ENCODE measurements around the gene EPHA5. TPM values are rescaled to one million over a fixed set of nuclear protein-coding genes. Genes with fewer than 3 reads are reported as not detected.

Gene EPHA5
- total RNA-seq, 1 experiment from 2014 or later: 0.03 TPM

DNA sequence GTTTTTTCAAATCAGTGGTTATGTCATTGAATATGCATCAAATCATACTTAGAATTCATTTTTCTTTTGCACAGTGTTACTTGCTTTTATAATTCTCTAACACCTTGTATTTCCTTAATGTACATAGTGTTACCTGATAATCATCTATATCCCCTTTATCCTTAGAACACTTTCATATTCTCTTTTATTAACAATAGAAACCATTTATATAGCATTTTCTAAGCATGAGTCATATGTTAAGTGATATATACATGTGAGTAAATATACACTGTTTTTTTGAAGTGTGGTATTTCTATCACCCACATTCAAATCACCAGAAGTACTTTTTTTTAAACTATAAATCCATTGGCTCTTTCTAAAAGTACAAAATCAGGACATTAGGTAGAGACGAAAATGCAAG lies 15.3 kb downstream of the EPHA5 start:
- DNase-seq: no peak
- Histone ChIP-seq H3K27me3 (ENCODE audit: control insufficient read depth, insufficient read depth, low read length) (no peaks in the 10 kb centered on the region), H3K36me3 (replicated peaks; ENCODE audit: control insufficient read depth, insufficient read depth, low read length) (no peaks in the 10 kb centered on the region), H3K4me3 (ENCODE audit: insufficient read depth, low read depth, low read length) (no peak overlapping the region)

DNA sequence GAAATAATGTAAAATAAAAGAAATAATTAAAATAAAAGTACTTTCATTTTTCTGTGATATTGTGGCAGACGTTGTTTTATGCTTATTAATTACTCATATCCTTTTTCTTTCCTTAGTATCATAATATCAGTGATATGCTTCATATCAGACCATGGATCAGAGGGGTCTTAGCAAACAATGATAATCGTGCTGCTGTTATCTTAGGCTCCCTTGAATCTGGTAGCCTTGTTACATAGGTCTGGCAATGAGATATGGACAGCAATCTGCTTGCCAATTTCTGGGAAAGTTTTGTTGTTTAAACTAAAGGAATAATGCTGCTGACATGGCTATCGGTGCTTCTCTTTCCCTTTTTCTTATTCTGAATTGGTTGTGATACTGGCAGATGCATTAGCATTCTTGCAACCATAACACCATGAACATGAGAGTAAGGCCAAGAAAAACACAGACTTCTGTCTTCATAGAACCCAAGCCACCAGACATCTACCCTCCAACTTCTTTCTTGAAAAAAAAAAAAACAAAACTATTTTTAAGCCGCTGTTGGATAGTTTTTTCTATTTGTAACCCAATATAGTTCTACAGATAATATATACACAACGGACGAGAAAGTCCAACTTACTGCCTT lies 16.4 kb downstream of the EPHA5 start:
- no peaks in the 10 kb centered on the region for H3K27me3 ChIP-seq (ENCODE audit: control insufficient read depth, insufficient read depth, low read length)
- no peak for DNase-seq
- H3K4me3 ChIP-seq (ENCODE audit: insufficient read depth, low read depth, low read length): no peak overlapping the region
- H3K36me3 ChIP-seq (replicated peaks; ENCODE audit: control insufficient read depth, insufficient read depth, low read length): no peaks in the 10 kb centered on the region

GRCh38 chr4:65651751-65652150 lies 18.5 kb downstream of the EPHA5 start:
- DNase-seq: no peak
- Histone ChIP-seq H3K4me3 (ENCODE audit: insufficient read depth, low read depth, low read length) (no peak overlapping the region), H3K36me3 (replicated peaks; ENCODE audit: control insufficient read depth, insufficient read depth, low read length) (no peaks in the 10 kb centered on the region), H3K27me3 (ENCODE audit: control insufficient read depth, insufficient read depth, low read length) (no peaks in the 10 kb centered on the region)

- DNase-seq: no peak
Measured at GRCh38 chr4:65651031-65651430, 19.3 kb downstream of the EPHA5 start.

DNA sequence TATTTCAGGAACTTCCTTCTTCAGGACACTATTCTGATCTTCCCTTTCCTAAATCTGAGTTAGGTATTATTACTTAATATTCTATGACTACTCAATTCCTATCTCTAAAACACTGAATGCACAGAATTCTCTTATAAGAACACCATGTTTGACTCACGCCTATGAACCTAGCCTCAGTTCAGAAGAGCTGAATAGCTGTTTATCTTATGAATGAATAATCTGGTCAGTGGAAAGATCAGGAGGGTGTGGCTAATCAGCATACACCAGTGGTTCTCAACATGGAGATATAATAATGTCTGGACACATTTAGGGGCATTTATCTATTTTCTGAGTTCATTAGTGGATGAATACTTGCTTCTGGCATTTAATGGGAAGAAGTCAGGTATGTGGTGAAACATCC lies 24.2 kb downstream of the EPHA5 start:
- Histone ChIP-seq H3K36me3 (replicated peaks; ENCODE audit: control insufficient read depth, insufficient read depth, low read length) (no peaks in the 10 kb centered on the region), H3K4me3 (ENCODE audit: insufficient read depth, low read depth, low read length) (no peak overlapping the region), H3K27me3 (ENCODE audit: control insufficient read depth, insufficient read depth, low read length) (no peaks in the 10 kb centered on the region)
- DNase-seq: no peak

More at GRCh38 chr4:65651031-65651430, 19.3 kb downstream of the EPHA5 start:
- Histone ChIP-seq H3K4me3 (ENCODE audit: insufficient read depth, low read depth, low read length) (no peak overlapping the region), H3K36me3 (replicated peaks; ENCODE audit: control insufficient read depth, insufficient read depth, low read length) (no peaks in the 10 kb centered on the region), H3K27me3 (ENCODE audit: control insufficient read depth, insufficient read depth, low read length) (no peaks in the 10 kb centered on the region)

GRCh38 chr4:65645185-65645584 lies 25.1 kb downstream of the EPHA5 start:
- no peak for DNase-seq
- H3K36me3 ChIP-seq (replicated peaks; ENCODE audit: control insufficient read depth, insufficient read depth, low read length): no peaks in the 10 kb centered on the region
- H3K27me3 ChIP-seq (ENCODE audit: control insufficient read depth, insufficient read depth, low read length): no peaks in the 10 kb centered on the region
- no peak overlapping the region for H3K4me3 ChIP-seq (ENCODE audit: insufficient read depth, low read depth, low read length)

DNA sequence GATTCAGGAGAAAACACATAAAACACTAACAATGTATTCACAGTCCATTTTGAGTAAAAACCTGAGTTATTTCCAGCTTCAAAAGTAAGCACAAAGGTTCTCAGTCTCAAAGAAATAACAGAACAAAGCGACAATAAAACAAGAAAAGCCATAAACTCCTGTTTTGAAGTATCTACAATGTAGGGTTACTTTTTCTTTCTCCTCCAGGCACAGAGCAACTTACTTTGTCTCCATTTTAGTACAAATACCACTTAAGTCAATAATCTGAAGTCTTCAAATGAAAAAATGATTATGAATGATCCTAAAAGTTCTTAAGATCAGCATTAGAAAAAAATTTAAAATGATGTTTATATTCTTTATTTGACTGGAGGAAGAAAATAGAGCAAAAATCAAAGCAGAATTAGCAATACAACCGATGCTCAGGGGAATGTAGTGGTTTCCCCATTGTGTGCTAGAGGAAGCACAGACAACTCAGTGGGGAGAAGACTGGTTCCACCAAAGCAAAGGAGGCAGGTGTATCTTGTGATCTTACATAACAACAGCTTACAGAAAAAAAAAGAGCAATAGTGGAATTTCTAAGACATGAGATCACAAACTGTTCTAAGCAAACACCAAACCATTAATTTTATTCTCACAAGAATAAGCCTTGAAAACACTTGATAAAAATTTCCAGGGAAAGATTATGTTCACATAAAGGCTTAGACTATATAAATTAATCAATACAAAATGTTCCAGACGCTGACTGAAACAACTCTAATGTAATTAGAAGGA lies 35.1 kb downstream of the EPHA5 start:
- no peaks in the 10 kb centered on the region for H3K27me3 ChIP-seq (ENCODE audit: control insufficient read depth, insufficient read depth, low read length)
- H3K4me3 ChIP-seq (ENCODE audit: insufficient read depth, low read depth, low read length): no peak overlapping the region
- peak; percentile 24 for DNase-seq
- H3K36me3 ChIP-seq (replicated peaks; ENCODE audit: control insufficient read depth, insufficient read depth, low read length): no peaks in the 10 kb centered on the region

DNA sequence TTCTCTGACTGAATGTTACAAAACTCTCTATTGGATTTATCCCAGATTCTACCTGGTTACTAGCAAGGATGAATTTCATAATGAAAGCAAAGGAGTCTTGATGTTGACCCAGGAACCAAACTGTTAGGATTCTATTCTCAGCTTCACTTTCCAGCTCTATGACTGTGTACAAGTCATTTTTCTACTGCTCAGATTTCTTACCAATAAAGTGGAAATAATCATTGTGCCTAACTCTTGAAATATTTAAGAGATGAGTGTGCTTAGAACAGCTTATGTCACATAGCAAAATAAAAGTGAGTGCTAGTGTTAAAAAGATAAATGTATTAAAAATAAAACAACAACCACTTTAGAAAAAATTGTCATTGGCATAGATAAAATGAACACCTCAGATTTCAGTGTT lies 45.6 kb downstream of the EPHA5 start:
- no peaks in the 10 kb centered on the region for H3K36me3 ChIP-seq (replicated peaks; ENCODE audit: control insufficient read depth, insufficient read depth, low read length)
- no peak overlapping the region for H3K4me3 ChIP-seq (ENCODE audit: insufficient read depth, low read depth, low read length)
- no peak for DNase-seq
- no peaks in the 10 kb centered on the region for H3K27me3 ChIP-seq (ENCODE audit: control insufficient read depth, insufficient read depth, low read length)

- no peak for DNase-seq
- H3K36me3 ChIP-seq (replicated peaks; ENCODE audit: control insufficient read depth, insufficient read depth, low read length): no peaks in the 10 kb centered on the region
- H3K27me3 ChIP-seq (ENCODE audit: control insufficient read depth, insufficient read depth, low read length): no peaks in the 10 kb centered on the region
Measured at GRCh38 chr4:65623506-65623905, 46.8 kb downstream of the EPHA5 start.

DNA sequence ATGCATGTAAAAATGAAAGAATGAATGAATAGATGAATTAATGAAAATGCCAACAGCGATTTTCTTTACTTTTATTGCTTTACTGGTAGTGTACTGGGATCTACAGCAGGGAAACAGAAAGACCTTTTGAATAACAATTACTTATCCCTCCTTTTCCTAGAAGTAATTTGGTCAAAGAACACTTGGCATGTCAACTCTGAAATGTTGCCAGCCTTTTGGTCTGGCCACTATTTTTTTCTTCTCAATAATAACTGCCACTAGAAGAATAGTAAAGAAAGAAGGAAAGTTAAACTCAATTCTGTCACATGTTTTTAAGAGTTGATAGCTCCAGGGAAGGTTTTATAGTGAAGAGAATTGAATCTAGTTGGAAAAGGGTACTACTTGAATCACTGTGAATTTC lies 52.9 kb downstream of the EPHA5 start:
- no peak for DNase-seq
- no peaks in the 10 kb centered on the region for H3K36me3 ChIP-seq (replicated peaks; ENCODE audit: control insufficient read depth, insufficient read depth, low read length)
- H3K27me3 ChIP-seq (ENCODE audit: control insufficient read depth, insufficient read depth, low read length): no peaks in the 10 kb centered on the region
- no peak overlapping the region for H3K4me3 ChIP-seq (ENCODE audit: insufficient read depth, low read depth, low read length)

More at GRCh38 chr4:65623506-65623905, 46.8 kb downstream of the EPHA5 start:
- no peak overlapping the region for H3K4me3 ChIP-seq (ENCODE audit: insufficient read depth, low read depth, low read length)

DNA sequence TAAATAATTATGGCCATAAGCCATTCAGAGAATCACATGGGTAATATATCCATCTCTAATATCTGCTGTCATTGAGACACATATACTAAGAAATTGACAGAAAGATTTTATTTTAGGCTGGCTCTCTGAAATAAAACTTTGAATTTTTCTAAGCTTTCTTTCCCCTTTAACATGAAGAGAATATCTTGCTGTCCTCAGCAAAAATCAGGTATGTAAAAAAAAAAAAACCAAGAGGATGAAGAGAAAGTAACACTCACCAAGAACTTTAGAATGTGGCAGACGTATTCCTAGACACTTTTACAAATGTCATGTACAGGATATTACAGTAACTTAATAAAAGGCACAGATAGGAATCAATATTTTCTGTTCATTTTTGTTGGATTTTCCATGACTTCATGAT lies 65.8 kb downstream of the EPHA5 start:
- Histone ChIP-seq H3K4me3 (ENCODE audit: insufficient read depth, low read depth, low read length) (no peak overlapping the region), H3K27me3 (ENCODE audit: control insufficient read depth, insufficient read depth, low read length) (no peaks in the 10 kb centered on the region), H3K36me3 (replicated peaks; ENCODE audit: control insufficient read depth, insufficient read depth, low read length) (no peaks in the 10 kb centered on the region)
- no peak for DNase-seq

- no peak for DNase-seq
- no peaks in the 10 kb centered on the region for H3K36me3 ChIP-seq (replicated peaks; ENCODE audit: control insufficient read depth, insufficient read depth, low read length)
- H3K27me3 ChIP-seq (ENCODE audit: control insufficient read depth, insufficient read depth, low read length): no peaks in the 10 kb centered on the region
- H3K4me3 ChIP-seq (ENCODE audit: insufficient read depth, low read depth, low read length): no peak overlapping the region
Measured at GRCh38 chr4:65600656-65601055, 69.6 kb downstream of the EPHA5 start.

DNA sequence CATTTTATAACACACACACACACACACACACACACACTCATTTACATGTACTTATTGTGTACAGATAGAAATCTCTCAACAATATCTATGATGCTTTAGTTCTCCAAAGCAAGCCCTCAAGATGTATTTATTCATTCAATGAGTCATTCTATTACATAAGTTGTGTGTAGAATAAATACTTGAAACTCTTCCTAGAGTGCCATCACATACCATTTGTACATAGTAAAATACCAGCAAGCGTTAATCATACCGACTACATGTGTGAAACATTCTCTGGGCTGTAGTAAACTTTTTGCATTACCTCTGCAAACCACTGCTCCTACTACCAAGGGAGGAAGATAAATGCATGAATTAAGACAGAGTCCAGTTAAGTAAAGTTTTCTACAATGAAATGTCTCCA lies 70.9 kb downstream of the EPHA5 start:
- no peak for DNase-seq
- Histone ChIP-seq H3K4me3 (ENCODE audit: insufficient read depth, low read depth, low read length) (no peak overlapping the region), H3K36me3 (replicated peaks; ENCODE audit: control insufficient read depth, insufficient read depth, low read length) (no peaks in the 10 kb centered on the region), H3K27me3 (ENCODE audit: control insufficient read depth, insufficient read depth, low read length) (no peaks in the 10 kb centered on the region)

DNA sequence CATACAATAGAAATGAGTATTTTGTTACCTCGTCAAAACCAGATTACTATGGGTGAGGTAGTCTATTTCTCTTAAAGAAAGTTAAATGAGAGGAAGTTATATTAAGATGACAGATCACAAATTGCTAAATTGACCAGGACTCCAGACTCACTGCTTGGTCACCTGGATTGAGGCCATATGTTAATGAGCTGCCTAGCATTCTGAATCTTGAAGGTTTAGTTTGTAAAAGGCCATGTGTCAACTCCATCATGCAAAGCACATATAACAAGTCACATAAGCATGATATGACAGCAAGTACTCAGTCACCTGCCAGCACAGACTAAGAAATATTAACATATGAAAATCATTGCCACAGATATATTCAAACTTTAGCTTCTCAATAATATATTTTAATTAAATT lies 72.6 kb downstream of the EPHA5 start:
- Histone ChIP-seq H3K36me3 (replicated peaks; ENCODE audit: control insufficient read depth, insufficient read depth, low read length) (no peaks in the 10 kb centered on the region), H3K4me3 (ENCODE audit: insufficient read depth, low read depth, low read length) (no peak overlapping the region), H3K27me3 (ENCODE audit: control insufficient read depth, insufficient read depth, low read length) (no peaks in the 10 kb centered on the region)
- DNase-seq: no peak

GRCh38 chr4:65592089-65592488 lies 78.2 kb downstream of the EPHA5 start:
- Histone ChIP-seq H3K27me3 (ENCODE audit: control insufficient read depth, insufficient read depth, low read length) (no peaks in the 10 kb centered on the region), H3K36me3 (replicated peaks; ENCODE audit: control insufficient read depth, insufficient read depth, low read length) (no peaks in the 10 kb centered on the region), H3K4me3 (ENCODE audit: insufficient read depth, low read depth, low read length) (no peak overlapping the region)
- DNase-seq: peak; percentile 2

Measured in H7 (cell line).